ENCODE results near the gene LRRC8C. TPM values are rescaled to one million over a fixed set of nuclear protein-coding genes. Genes with fewer than 3 reads are reported as not detected.

LRRC8C gene
- total and polyA plus RNA-seq, 7 donors: 0.69 to 7.8 (median 3.8) TPM

DNA sequence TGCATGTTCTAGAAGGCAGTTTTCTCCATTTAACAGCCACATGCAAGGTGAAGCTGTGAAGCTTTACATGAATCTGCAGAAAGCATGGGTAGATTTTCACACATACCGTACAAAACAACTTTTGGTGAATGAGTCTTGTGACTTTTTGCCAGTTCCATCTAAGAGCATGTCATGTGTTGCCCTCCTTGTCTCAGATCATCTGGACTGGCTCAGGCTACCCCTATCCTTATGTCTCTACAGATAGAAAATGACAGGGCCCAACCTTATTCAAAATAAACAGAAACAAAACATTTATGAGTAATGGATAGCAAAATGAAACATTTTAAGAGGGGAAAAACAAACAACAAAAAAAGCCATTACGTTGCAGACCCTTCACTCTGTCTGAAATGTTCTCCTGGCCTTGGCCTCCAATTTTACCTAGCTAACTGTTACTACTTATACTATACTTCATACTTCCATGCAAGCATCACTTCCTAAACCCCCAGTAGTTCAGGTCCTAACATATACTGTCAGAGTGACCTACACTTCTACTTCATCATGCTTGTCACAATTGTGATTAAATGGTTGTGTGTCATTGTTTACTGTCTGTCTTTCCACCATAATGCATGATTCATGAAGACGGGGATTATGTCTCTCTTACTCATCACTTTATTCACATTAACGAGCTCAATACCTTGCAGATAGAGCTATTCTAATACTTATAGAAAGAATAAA is 39.0 kb downstream of the LRRC8C start:
- no peak for DNase-seq
- Histone ChIP-seq H3K4me1 (no peaks in the 10 kb centered on the region), H3K27me3 (no peaks in the 10 kb centered on the region), H3K4me3 (no peak overlapping the region), H3K9me3 (no peaks in the 10 kb centered on the region), H3K36me3 (no peaks in the 10 kb centered on the region), H3K27ac (no peak overlapping the region)
- 67 to 72% methylated on average over 4 of the region's 4 CpGs for WGBS, 2 donors
- intact Hi-C loops (cut with DNase I): no loop called here
- TF ChIP-seq, protein P1, sequence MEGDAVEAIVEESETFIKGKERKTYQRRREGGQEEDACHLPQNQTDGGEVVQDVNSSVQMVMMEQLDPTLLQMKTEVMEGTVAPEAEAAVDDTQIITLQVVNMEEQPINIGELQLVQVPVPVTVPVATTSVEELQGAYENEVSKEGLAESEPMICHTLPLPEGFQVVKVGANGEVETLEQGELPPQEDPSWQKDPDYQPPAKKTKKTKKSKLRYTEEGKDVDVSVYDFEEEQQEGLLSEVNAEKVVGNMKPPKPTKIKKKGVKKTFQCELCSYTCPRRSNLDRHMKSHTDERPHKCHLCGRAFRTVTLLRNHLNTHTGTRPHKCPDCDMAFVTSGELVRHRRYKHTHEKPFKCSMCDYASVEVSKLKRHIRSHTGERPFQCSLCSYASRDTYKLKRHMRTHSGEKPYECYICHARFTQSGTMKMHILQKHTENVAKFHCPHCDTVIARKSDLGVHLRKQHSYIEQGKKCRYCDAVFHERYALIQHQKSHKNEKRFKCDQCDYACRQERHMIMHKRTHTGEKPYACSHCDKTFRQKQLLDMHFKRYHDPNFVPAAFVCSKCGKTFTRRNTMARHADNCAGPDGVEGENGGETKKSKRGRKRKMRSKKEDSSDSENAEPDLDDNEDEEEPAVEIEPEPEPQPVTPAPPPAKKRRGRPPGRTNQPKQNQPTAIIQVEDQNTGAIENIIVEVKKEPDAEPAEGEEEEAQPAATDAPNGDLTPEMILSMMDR (IDR thresholded peaks at IDR 0.05): no peak
- no peak for TF ChIP-seq POLR2A (IDR thresholded peaks at IDR 0.05)
- TF ChIP-seq POLR2AphosphoS5 (IDR thresholded peaks at IDR 0.05): no peak
- TF ChIP-seq EP300 (IDR thresholded peaks at IDR 0.05): no peak

DNA sequence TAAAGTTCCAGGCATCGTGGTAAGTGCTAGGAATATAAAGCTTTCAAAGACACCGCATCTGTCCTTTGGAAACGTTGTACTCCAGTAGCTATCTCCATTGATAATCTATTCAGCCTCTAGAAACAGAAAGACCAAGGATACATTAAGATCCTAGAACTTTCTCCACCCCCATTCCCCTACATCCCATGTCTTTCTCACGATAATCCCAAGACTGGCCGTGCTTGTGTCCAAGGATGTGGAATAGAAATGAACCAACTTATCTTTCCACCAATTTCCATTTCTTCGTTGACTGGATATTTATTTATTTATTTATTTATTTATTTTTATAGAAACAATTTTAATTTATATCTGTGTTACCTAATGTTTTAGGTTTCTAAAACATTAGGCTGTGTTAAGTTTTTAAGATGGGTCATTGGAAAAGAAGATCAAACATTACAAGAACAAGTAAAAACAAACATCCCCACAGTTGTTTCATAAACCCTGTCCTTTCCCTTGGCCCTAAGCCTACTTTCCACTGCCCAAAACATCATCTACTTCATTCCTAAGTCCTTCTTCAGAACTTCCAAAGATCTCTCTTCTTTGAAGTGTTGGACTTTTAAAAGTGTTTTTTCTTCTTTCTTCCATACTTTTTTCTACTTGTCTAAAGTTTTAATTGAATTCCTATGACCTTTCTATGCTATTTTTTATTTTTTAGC is 39.7 kb downstream of the LRRC8C start:
- DNase-seq: no peak
- no peak overlapping the region for H3K27ac ChIP-seq
- TF ChIP-seq EP300 (IDR thresholded peaks at IDR 0.05) (no peak), POLR2A (IDR thresholded peaks at IDR 0.05) (no peak), POLR2AphosphoS5 (IDR thresholded peaks at IDR 0.05) (no peak)
- TF ChIP-seq, protein P1 (IDR thresholded peaks at IDR 0.05): no peak
- intact Hi-C loops (cut with DNase I): no loop called here
- no peak overlapping the region for H3K4me3 ChIP-seq
- H3K4me1 ChIP-seq: no peaks in the 10 kb centered on the region
- H3K36me3 ChIP-seq: no peaks in the 10 kb centered on the region
- H3K27me3 ChIP-seq: no peaks in the 10 kb centered on the region
- no peaks in the 10 kb centered on the region for H3K9me3 ChIP-seq
- 81% methylated on average over 6 of the region's 6 CpGs for WGBS, 2 donors

DNA sequence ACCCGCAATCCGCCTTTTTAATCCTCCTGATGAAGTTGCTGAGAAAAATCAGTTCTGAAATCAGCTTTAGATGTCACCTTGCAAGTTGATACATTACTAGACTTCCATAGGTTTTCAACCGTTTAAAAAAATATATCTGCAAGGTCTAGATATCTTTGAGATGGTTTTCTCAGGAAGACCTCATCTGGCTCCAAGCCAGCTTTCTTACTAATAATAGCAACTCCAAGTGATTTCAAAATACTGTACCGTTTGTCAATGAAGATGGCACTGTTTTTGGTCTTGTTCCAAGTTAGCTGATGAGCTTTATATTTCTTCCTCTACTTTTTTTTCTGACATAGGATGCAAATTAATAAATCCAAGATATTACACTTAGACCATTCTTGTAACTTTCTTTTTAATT is 40.3 kb downstream of the LRRC8C start:
- no peak for DNase-seq
- Histone ChIP-seq H3K27me3 (no peaks in the 10 kb centered on the region), H3K9me3 (no peaks in the 10 kb centered on the region), H3K4me1 (no peaks in the 10 kb centered on the region), H3K4me3 (no peak overlapping the region), H3K27ac (no peak overlapping the region), H3K36me3 (no peaks in the 10 kb centered on the region)
- intact Hi-C loops (cut with DNase I): no loop called here
- 75 to 89% methylated on average over 4 of the region's 4 CpGs for WGBS, 2 donors
- TF ChIP-seq POLR2A (IDR thresholded peaks at IDR 0.05) (no peak), POLR2AphosphoS5 (IDR thresholded peaks at IDR 0.05) (no peak), EP300 (IDR thresholded peaks at IDR 0.05) (no peak)
- TF ChIP-seq, protein P1 (IDR thresholded peaks at IDR 0.05): no peak

DNA sequence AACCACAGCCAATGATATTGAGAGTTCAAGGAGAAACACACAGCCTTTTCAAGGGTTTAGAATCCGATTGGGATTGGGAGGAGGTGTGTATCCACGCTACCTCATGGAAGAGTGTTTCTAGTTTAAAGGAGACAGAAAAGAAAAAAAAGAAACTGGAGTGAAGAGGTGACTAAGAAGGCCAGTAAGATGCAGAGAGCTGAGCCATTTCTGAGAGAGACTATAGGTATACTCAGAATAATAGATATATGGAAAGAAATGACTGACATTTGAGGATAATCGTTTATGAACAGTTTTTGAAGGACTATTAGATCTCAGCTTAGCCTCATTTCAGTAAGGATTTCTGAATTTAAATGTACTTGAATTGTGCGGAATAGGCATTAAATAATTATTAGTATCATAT is 42.8 kb downstream of the LRRC8C start:
- Histone ChIP-seq H3K27me3 (no peaks in the 10 kb centered on the region), H3K4me3 (no peak overlapping the region), H3K4me1 (no peaks in the 10 kb centered on the region), H3K27ac (no peak overlapping the region), H3K36me3 (no peaks in the 10 kb centered on the region), H3K9me3 (no peaks in the 10 kb centered on the region)
- 90 to 93% methylated on average over 4 of the region's 4 CpGs for WGBS, 2 donors
- intact Hi-C loops (cut with DNase I): no loop called here
- TF ChIP-seq, protein P1 (IDR thresholded peaks at IDR 0.05): no peak
- TF ChIP-seq POLR2AphosphoS5 (IDR thresholded peaks at IDR 0.05) (no peak), POLR2A (IDR thresholded peaks at IDR 0.05) (no peak), EP300 (IDR thresholded peaks at IDR 0.05) (no peak)
- no peak for DNase-seq

All from sigmoid colon (tissue), 7 donors.